Measurements from ENCODE around the gene CYP27A1.

CYP27A1 gene

GRCh38 chr2:218812861-218813260 is 30.9 kb downstream of the CYP27A1 start:
- DNase-seq = no peak

GRCh38 chr2:218813771-218814460 is 32.0 kb downstream of the CYP27A1 start:
- DNase-seq = no peak

- DNase-seq = no peak
These were observed 32.7 kb downstream of the CYP27A1 start for GRCh38 chr2:218814540-218815243.

DNA sequence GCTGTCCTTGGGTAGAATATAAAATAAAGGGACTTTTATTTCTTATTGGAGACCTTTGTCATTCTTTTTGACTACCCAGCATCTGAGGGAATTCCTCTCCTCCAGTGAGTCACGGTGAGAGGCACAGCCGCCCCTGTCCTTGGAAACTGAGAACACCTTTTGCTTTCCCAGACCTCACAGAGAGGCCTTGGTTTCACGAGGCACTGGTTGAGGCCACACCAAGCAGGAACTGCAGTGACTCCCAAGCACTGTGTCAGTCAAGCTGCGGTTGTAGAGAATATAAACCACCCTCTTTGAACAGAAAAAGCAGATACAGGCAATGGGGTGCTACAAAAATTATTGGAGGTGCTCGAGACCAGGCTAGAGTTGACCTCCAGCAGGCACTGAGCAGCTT is 33.3 kb downstream of the CYP27A1 start:
- no peak for DNase-seq

GRCh38 chr2:218815649-218816048 is 33.7 kb downstream of the CYP27A1 start:
- DNase-seq = no peak

GRCh38 chr2:218816561-218817011 is 34.6 kb downstream of the CYP27A1 start:
- DNase-seq = no peak

DNA sequence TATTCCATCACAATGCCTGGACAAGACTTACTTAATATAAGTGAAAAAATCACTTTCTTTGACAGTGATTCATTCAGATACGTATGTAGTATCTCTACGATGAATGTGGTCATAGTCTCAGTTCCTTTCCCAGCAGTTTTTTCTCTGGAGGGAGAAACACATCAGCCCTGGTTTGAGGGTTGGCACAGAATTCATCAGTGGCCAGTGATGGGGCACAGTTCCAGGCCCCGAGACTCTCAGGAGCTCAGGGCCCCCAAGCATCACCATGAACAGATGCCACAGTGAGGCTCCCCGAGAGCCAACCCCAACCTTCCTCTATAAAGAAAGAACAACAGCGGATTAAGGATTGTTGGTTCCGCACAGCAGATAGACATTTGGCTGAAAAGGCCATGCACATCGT is 37.1 kb downstream of the CYP27A1 start:
- DNase-seq = no peak

GRCh38 chr2:218820746-218821369 is 38.9 kb downstream of the CYP27A1 start:
- DNase-seq = no peak

DNA sequence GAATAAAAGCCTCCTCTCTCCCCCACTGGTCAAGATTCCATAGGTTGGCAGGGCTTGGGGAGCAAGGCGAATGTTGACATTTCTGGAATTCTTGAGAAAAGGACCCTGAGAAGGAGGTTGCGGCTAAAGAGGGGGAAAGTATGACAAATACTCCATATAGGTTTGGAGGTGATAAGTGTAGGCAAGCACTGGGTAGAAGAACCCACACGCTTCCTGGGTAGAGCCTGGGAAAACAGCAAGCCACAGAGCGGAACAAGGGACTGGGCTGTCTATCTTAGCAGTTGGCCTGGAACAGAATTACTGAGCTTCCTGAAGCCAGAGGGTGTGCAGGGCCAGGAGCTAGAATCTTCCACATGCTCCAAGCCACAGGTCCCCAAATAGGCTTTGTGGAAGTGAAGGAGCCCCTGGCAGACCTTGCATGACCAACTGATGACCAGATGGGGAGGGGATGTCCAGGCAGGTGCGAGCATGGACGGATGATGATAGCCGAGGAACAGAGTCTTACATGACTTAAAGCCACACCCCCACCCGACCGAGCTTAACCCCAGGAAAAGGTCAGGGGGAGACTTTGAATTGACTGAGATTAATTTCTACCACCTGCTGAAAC is 39.8 kb downstream of the CYP27A1 start:
- DNase-seq = no peak

- no peak for DNase-seq
These were observed 40.7 kb downstream of the CYP27A1 start for GRCh38 chr2:218822622-218823021.

DNA sequence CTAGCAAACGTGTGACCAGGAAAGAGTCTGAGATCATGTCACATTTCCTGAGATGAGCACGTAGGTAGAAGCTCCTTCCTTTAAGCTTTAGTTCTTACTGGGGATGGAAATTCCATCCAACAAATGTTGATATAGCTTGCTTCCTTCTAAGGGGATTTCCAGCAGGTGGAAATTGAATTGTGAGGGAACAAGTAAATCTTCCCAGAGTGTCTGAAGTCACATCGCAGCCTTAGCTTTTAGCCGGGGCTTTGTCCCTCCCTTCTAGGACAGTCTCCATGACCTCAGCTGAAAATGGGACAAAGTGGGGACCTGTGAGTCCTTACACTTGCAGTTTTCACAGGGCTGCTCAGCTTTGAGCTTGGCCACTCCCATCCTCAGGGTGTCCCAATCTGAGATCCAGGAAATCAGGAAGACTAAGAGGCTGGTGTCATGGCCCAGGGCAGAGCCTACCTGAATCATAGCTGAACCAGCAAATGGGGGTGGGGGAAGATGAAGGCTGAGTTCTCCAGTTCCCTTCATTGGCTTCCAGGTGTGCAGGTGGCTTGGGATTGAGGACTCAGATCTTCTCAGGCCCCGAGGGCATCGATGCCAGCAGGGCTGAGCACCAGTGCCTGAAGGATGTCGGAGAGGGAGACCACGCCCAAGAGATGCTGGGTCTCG is 41.4 kb downstream of the CYP27A1 start:
- DNase-seq = no peak

- DNase-seq = no peak
These were observed 42.1 kb downstream of the CYP27A1 start for GRCh38 chr2:218824004-218824403.

DNA sequence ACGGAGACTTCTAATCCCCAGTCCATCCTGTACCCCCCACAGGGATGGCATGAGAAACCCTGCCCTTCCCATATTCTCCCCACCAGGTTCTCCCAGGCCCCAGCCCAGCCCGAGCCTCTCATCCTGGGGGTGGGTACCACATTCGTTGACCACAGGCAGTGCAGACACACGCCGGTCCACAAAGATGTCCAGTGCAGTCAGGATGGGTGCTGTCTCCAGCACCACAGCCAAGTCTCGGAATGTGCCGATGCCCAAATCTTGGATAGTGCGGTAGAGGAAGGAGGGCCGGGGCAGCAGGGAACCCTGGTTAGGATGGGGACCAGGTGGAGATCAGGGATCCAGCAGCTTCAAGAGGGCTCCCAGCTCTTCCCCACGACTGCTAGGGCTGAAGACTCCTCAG is 44.8 kb downstream of the CYP27A1 start:
- DNase-seq = no peak

DNA sequence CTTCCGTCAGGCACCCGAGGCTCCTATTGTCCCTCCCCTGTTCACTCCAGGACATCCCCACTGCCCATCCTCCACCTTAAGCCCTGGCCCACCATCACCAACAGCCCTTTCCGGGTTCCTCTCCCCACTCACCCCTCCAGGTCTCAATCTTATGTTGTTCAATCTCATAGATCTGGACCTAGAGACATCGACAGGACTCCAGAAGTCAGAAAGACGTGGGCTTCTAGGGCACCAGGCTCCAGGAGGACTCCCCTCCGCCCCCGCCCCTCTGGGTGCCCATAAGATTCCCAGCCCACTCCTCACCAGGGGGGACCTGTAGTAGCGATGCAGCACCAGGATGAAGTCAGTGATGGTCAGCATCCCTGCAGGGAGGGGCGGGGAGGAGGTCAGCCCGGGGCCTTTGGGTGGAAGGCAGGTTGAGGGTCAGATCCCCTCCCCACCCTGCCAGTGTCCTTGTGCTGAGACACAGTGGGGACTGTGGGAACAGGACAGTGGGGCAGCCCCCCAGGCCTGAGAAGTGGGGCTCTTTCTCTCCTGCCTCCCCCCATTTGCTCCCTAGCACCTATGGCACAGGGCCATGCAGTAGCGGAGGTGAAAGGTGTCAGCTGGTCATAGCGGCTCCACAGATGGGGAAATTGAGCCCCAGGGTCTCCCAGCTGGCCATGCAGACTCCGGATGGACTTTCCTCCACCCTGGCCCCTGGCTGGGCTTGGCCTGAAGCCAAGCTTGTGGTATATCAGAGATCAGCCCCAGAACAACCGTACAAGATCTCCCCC is 45.9 kb downstream of the CYP27A1 start:
- DNase-seq = no peak

DNA sequence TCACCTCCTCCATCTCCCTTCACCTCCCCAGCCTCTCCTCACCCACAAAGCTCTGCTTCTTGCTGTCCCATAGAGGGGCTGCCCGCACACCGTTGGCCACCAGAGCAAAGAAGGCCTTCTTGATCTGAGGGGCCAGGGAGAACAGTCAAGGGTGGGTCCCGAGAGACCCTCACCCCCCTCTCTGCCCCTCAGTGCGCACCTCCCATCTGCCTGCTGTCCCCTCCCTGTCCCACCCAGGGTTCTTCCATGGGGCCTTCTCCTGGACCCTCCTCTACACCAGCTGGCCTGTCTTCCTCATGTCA is 46.5 kb downstream of the CYP27A1 start:
- DNase-seq = no peak

DNA sequence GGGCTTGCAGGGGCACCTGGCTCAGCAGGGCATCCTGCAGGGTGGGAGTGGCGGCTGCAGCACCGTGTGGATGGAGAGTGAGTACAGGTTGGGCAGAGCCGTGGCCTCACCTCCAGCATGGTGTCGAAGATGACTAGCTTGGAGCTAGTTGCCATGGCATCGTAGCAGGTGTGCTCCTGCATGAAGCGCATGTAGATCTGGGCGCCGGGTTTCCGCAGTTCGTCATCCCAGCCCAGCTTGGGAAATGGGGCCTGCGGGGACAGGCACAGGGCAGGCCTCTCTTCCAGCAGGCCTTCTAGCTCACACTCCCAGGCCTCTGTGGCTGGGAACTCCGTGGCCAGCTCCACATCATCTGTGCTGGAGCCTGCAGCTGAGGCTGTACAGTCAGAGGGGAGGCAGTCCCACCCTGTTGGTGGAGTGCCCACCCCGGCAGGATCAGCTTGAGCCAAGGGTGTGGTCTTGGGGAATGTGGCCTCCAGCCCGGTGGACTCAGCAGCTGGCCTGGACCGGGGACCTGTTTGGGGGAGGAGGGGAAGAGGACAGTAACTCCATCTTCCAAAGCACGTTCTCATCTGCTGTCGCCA is 48.0 kb downstream of the CYP27A1 start:
- DNase-seq = no peak

- no peak for DNase-seq
These were observed 48.8 kb downstream of the CYP27A1 start for GRCh38 chr2:218830526-218831306.

GRCh38 chr2:218831378-218831990 is 49.5 kb downstream of the CYP27A1 start, which contains the start of gene PRKAG3:
Gene PRKAG3 (minus strand): TSS chr2:218831803.
- no peak for DNase-seq

DNA sequence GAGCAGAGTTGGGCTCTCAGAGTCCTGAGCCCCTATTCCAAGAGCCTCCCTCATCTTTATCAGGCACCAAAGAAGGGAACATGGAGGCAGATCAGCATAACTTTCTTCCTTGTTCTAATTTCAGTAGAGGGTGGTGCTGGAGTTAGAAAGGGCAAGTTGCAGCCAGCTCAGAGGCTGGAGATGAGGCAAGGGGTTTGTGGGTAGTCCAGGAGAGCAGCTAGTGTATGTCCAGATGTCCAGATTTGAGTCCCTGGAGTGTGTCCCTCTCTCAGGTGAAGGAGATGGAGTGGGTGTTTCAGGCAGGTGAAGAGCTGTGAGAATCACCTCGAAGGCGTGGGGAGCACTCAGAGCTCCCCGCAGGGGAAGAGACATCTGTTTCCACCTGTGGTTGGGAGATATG is 50.1 kb downstream of the CYP27A1 start:
- no peak for DNase-seq

GRCh38 chr2:218832520-218832919 is 50.6 kb downstream of the CYP27A1 start:
- no peak for DNase-seq
